ENCODE data around the gene GJB3.

GRCh38 chr1:34785231-34785874, 4.3 kb downstream of the GJB3 start:
- TF ChIP-seq, protein P1, sequence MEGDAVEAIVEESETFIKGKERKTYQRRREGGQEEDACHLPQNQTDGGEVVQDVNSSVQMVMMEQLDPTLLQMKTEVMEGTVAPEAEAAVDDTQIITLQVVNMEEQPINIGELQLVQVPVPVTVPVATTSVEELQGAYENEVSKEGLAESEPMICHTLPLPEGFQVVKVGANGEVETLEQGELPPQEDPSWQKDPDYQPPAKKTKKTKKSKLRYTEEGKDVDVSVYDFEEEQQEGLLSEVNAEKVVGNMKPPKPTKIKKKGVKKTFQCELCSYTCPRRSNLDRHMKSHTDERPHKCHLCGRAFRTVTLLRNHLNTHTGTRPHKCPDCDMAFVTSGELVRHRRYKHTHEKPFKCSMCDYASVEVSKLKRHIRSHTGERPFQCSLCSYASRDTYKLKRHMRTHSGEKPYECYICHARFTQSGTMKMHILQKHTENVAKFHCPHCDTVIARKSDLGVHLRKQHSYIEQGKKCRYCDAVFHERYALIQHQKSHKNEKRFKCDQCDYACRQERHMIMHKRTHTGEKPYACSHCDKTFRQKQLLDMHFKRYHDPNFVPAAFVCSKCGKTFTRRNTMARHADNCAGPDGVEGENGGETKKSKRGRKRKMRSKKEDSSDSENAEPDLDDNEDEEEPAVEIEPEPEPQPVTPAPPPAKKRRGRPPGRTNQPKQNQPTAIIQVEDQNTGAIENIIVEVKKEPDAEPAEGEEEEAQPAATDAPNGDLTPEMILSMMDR (IDR thresholded peaks at IDR 0.05) = no peak
- TF ChIP-seq POLR2AphosphoS5 (IDR thresholded peaks at IDR 0.05) (no peak), POLR2A (IDR thresholded peaks at IDR 0.05) (no peak), EP300 (IDR thresholded peaks at IDR 0.05) (no peak)

All from upper lobe of left lung (tissue), 4 donors.